Kidney (tissue), 14 donors: ENCODE results near the gene ARL16. TPM values are rescaled to one million over a fixed set of nuclear protein-coding genes. Genes with fewer than 3 reads are reported as not detected.

Experiments
- DNase-seq, 5 donors: peaks; one replicate each; pipeline ENCODE4 v3.0.0-alpha.2; 2013 to 2020
- FAIRE-seq: peaks from 2 replicates; lab custom pipeline; 2012; peaks lifted over from hg19 to GRCh38; lab: Jason Lieb, UNC
- H3K27ac ChIP-seq, 2 donors: one replicate each; pipeline ENCODE4 v1.7.0; 2013; ENCODE audit warnings: low read depth in 2 of 2, low read length in 2 of 2, inconsistent platforms in 1 of 2
- H3K27me3 ChIP-seq: one replicate; pipeline ENCODE4 v1.7.1; 2013; ENCODE audit warnings: low read length, inconsistent platforms; ENCODE audit not compliant: control insufficient read depth, insufficient read depth
- H3K36me3 ChIP-seq, 3 donors: one replicate each; pipeline versions ENCODE4 v1.7.0 to v1.7.1; 2013; ENCODE audit warnings: low read length in 3 of 3, control low read depth in 1 of 3, inconsistent platforms in 1 of 3; ENCODE audit not compliant: insufficient read depth in 3 of 3, control insufficient read depth in 2 of 3
- H3K4me1 ChIP-seq, 3 donors: one replicate each; pipeline versions ENCODE4 v1.7.0 to v1.7.1; 2013; ENCODE audit warnings: low read length in 3 of 3, inconsistent platforms in 1 of 3, low read depth in 1 of 3; ENCODE audit not compliant: control insufficient read depth in 2 of 3, insufficient read depth in 2 of 3
- H3K4me3 ChIP-seq, 3 donors: one replicate each; pipeline versions ENCODE4 v1.7.0 to v1.8.1; 2013; ENCODE audit warnings: low read length in 3 of 3, control low read depth in 1 of 3, inconsistent platforms in 1 of 3
- H3K9ac ChIP-seq, 3 donors: one replicate each; pipeline versions ENCODE4 v1.7.0 to v1.7.1; 2013; ENCODE audit warnings: low read length in 3 of 3, control low read depth in 1 of 3, inconsistent platforms in 1 of 3
- H3K9me3 ChIP-seq, 3 donors: one replicate each; pipeline versions ENCODE4 v1.7.0 to v1.7.1; 2013; ENCODE audit warnings: low read length in 3 of 3, control low read depth in 1 of 3, inconsistent platforms in 1 of 3; ENCODE audit not compliant: control insufficient read depth in 2 of 3, insufficient read depth in 1 of 3
- CTCF ChIP-seq: IDR thresholded peaks from 3 replicates; pipeline ENCODE4 v1.5.1; 2012; ENCODE audit warnings: mild to moderate bottlenecking, moderate library complexity, borderline replicate concordance; ENCODE audit not compliant: insufficient read depth; ENCODE audit errors: extremely low read depth
- intact Hi-C: fragments of 100-400 bp; cut with DNase I; formaldehyde crosslinking; loops from one replicate; pipeline ENCODE4 v1.11.1; 2022
- polyA plus RNA-seq: library from polyadenylated mRNA; stranded (reverse); fragments of 350-450 nt; fragmentation: Illumina TruSeq; extraction: RNeasy Lipid Tissue Mini Kit (QIAGEN cat#74804); gene quantifications from one replicate; pipeline ENCODE4 v1.2.3, GENCODE V29; 2014; ENCODE audit warnings: low read depth, low replicate concordance; ENCODE audit not compliant: insufficient read depth
- total RNA-seq: library from RNA; stranded (reverse); fragmentation: NEBNext Ultra II Directional; extraction: Animal tissue kit (Norgen Biotek cat#: 25700); gene quantifications from one replicate; pipeline ENCODE4 v1.2.1, GENCODE V29; 2021
- donor health status: control.
- donor health status: control.
- donor health status: control.
- donor health status: control.
- donor health status: control.
- donor health status: DM: yes; HTN: yes; CAD: no.
- donor health status: Normal renal cell carcinoma (clear cell type).

The ARL16 gene
- total and polyA plus RNA-seq, 2 donors from 2014 or later: 34.7 to 76.1 TPM

GRCh38 chr17:81711814-81712467 is 28.3 kb upstream of the ARL16 start, which contains the start of gene SLC25A10:
Gene SLC25A10, plus strand, starts transcription at chr17:81712284. Its CDS starts 143 bp downstream, at chr17:81712427.
- Histone ChIP-seq H3K4me3 (peak within 1 kb of the TSS; percentile 16 to 70 (median 56)), H3K27me3 (peaks cover 4% of the 10 kb centered on the region), H3K36me3 (no peaks in the 10 kb centered on the region), H3K9ac (peak within 1 kb of the TSS in 1 of 3 donors; percentile 77), H3K27ac (peak within 1 kb of the TSS; percentile 51 to 65), H3K4me1 (peaks cover 0 to 35% (median 7%) of the 10 kb centered on the region in 3 donors), H3K9me3 (no peaks in the 10 kb centered on the region)
- intact Hi-C loops: no loop called here
- peak; percentile 70 to 95 (median 87) for DNase-seq
- no peak for TF ChIP-seq CTCF
- FAIRE-seq: no peak

GRCh38 chr17:81710514-81711308 is 27.1 kb upstream of the ARL16 start:
- DNase-seq (peak in 3 of 5 donors; percentile 16 to 75 (median 66)), FAIRE-seq (no peak)
- peak overlapping the region in 2 of 3 donors; percentile 6 to 62 for H3K4me3 ChIP-seq
- intact Hi-C loops: no loop called here
- TF ChIP-seq CTCF: no peak
- no peak overlapping the region for H3K27ac ChIP-seq
- H3K9me3 ChIP-seq: no peaks in the 10 kb centered on the region
- peaks cover 4% of the 10 kb centered on the region for H3K27me3 ChIP-seq
- H3K36me3 ChIP-seq: peaks cover 0 to under 1% (median 0%) of the 10 kb centered on the region in 3 donors
- H3K4me1 ChIP-seq: peaks cover 0 to 35% (median 7%) of the 10 kb centered on the region in 3 donors
- H3K9ac ChIP-seq: peak overlapping the region in 1 of 3 donors; percentile 55

- H3K27me3 ChIP-seq: peaks cover 4% of the 10 kb centered on the region
- peaks cover 0 to 34% (median 7%) of the 10 kb centered on the region in 3 donors for H3K4me1 ChIP-seq
- no peak overlapping the region for H3K4me3 ChIP-seq
- intact Hi-C loops: no loop called here
- H3K36me3 ChIP-seq: peaks cover 0 to 5% (median 0%) of the 10 kb centered on the region in 3 donors
- H3K9ac ChIP-seq: no peak overlapping the region
- H3K9me3 ChIP-seq: no peaks in the 10 kb centered on the region
- no peak for TF ChIP-seq CTCF
- no peak for FAIRE-seq
- peak in 1 of 5 donors; percentile 70 for DNase-seq
- H3K27ac ChIP-seq: no peak overlapping the region
These were observed 25.2 kb upstream of the ARL16 start for GRCh38 chr17:81708739-81709185.
